ENCODE data around the gene SMG7.

DNA sequence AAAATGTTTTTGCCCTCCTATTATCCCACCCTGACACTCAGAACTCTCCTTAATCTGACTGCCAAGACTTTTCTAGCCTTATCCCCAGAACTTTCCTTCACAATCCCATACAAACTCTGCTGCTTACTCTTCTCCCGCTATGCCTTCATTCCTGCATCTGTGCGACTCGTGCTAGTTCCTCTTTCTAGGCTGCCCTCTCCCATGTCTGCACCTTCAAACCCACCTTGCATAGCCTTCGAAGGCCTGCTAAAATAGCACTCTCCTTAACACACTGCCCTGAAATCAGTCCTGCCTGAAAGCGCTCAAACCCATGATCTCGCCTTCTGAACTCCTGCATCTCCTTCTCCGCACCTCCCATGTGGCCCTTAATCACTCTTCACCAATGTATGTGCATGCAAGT is 120.4 kb downstream of the SMG7 start:
- TF ChIP-seq, protein P1, sequence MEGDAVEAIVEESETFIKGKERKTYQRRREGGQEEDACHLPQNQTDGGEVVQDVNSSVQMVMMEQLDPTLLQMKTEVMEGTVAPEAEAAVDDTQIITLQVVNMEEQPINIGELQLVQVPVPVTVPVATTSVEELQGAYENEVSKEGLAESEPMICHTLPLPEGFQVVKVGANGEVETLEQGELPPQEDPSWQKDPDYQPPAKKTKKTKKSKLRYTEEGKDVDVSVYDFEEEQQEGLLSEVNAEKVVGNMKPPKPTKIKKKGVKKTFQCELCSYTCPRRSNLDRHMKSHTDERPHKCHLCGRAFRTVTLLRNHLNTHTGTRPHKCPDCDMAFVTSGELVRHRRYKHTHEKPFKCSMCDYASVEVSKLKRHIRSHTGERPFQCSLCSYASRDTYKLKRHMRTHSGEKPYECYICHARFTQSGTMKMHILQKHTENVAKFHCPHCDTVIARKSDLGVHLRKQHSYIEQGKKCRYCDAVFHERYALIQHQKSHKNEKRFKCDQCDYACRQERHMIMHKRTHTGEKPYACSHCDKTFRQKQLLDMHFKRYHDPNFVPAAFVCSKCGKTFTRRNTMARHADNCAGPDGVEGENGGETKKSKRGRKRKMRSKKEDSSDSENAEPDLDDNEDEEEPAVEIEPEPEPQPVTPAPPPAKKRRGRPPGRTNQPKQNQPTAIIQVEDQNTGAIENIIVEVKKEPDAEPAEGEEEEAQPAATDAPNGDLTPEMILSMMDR (IDR thresholded peaks at IDR 0.05): no peak
- TF ChIP-seq POLR2A (IDR thresholded peaks at IDR 0.05): no peak
